ENCODE measurements around the gene RPS6KA3. TPM values are rescaled to one million over a fixed set of nuclear protein-coding genes. Genes with fewer than 3 reads are reported as not detected.

The RPS6KA3 gene
- total RNA-seq, 4 donors from 2014 or later: 22.3 to 43.2 (median 34.5) TPM

- no peak for DNase-seq (ENCODE audit: low spot score in 2 of 2)
- 39 to 41% methylated on average over 12 of the region's 12 CpGs for WGBS, 2 donors
- H3K4me3 ChIP-seq (ENCODE audit: low read depth, poor library complexity, severe bottlenecking): no peak overlapping the region
- TF ChIP-seq CTCF (IDR thresholded peaks at IDR 0.05): no peak
- no peak for TF ChIP-seq POLR2A (IDR thresholded peaks at IDR 0.05)
- intact Hi-C loops (cut with DNase I; ENCODE audit: low total_unique reads): no loop called here
Measured at GRCh38 chrX:20118065-20118824, 148.5 kb downstream of the RPS6KA3 start.

- intact Hi-C loops (cut with DNase I; ENCODE audit: low total_unique reads): no loop called here
Measured at GRCh38 chrX:20116577-20117240, 150.0 kb downstream of the RPS6KA3 start, which contains the start of gene MAP7D2. TSS of gene MAP7D2 (minus strand) at chrX:20116907. CDS start at chrX:20116879, 28 bp downstream.

GRCh38 chrX:20116087-20116576, 150.6 kb downstream of the RPS6KA3 start:
- 0 to 41% methylated on average over 1 to 44 of the region's 47 CpGs for WGBS, 2 donors
- no peak overlapping the region for H3K4me3 ChIP-seq (ENCODE audit: low read depth, poor library complexity, severe bottlenecking)
- TF ChIP-seq POLR2A (IDR thresholded peaks at IDR 0.05) (no peak), CTCF (IDR thresholded peaks at IDR 0.05) (no peak)
- no peak for DNase-seq (ENCODE audit: low spot score in 2 of 2)
- intact Hi-C loops (cut with DNase I; ENCODE audit: low total_unique reads): no loop called here

More at GRCh38 chrX:20116577-20117240, 150.0 kb downstream of the RPS6KA3 start, which contains the start of gene MAP7D2:
- TF ChIP-seq POLR2A (IDR thresholded peaks at IDR 0.05) (no peak), CTCF (IDR thresholded peaks at IDR 0.05) (no peak)
- WGBS, 2 donors: 57 to 60% methylated on average over 8 to 81 of the region's 91 CpGs
- no peak for DNase-seq (ENCODE audit: low spot score in 2 of 2)
- H3K4me3 ChIP-seq (ENCODE audit: low read depth, poor library complexity, severe bottlenecking): no peak within 1 kb of the TSS

GRCh38 chrX:20112022-20112774, 154.5 kb downstream of the RPS6KA3 start:
- intact Hi-C loops (cut with DNase I; ENCODE audit: low total_unique reads): no loop called here
- DNase-seq (ENCODE audit: low spot score in 2 of 2): no peak
- TF ChIP-seq POLR2A (IDR thresholded peaks at IDR 0.05) (no peak), CTCF (IDR thresholded peaks at IDR 0.05) (no peak)
- H3K4me3 ChIP-seq (ENCODE audit: low read depth, poor library complexity, severe bottlenecking): no peak overlapping the region
- 92 to 94% methylated on average over 13 to 14 of the region's 14 CpGs for WGBS, 2 donors

- 93 to 94% methylated on average over 10 of the region's 10 CpGs for WGBS, 2 donors
- no peak overlapping the region for H3K4me3 ChIP-seq (ENCODE audit: low read depth, poor library complexity, severe bottlenecking)
- TF ChIP-seq POLR2A (IDR thresholded peaks at IDR 0.05): no peak
- no peak for TF ChIP-seq CTCF (IDR thresholded peaks at IDR 0.05)
- DNase-seq (ENCODE audit: low spot score in 2 of 2): no peak
- intact Hi-C loops (cut with DNase I; ENCODE audit: low total_unique reads): no loop called here
Measured at GRCh38 chrX:20111271-20111670, 155.4 kb downstream of the RPS6KA3 start.

All from lower leg skin (tissue), 4 donors.